ENCODE measurements around the gene ADAMTS13.

Gene ADAMTS13

DNA sequence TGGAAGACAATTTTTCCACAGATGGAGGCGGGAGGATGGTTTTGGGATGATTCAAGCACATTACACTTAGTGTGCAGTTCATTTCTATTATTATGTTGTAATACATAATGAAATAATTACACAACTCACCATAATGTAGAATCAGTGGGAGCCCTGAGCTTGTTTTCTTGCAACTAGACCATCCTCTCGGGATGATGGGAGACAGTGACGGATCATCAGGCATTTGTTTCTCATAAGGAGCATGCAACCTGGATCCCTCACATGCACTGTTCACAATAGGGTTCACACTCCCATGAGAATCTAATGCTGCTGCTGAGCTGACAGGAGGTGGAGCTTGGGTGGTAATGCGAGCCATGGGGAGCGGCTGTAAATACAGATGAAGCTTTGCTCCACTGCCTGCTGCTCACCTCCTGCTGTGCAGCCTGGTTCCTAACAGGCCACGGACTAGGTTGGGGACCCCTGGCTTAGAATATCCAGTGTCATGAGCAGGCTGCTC, 44.4 kb upstream of the ADAMTS13 start:
- H3K4me2 ChIP-seq = no peak overlapping the region
- no peak for TF ChIP-seq CTCF (conservative IDR thresholded peaks at IDR 0.05; ENCODE audit: low read depth, low read length)

GRCh38 chr9:133378408-133378962, 43.7 kb upstream of the ADAMTS13 start:
- Histone ChIP-seq H3K4me1 (ENCODE audit: low read depth, poor library complexity, severe bottlenecking) (peaks cover 10% of the 10 kb centered on the region), H2AFZ (ENCODE audit: low read depth) (no peak overlapping the region), H3K27me3 (ENCODE audit: insufficient read depth, low read depth) (no peaks in the 10 kb centered on the region; the same call in 1 of the 2 replicates), H3K4me2 (no peak overlapping the region), H3K4me3 (IDR thresholded peaks at IDR 0.05; ENCODE audit: insufficient read depth, low read depth, low read length) (no peak overlapping the region), H3K36me3 (ENCODE audit: insufficient read depth) (no peaks in the 10 kb centered on the region), H3K27ac (no peak overlapping the region), H3K79me2 (ENCODE audit: insufficient read depth, low read depth) (peaks cover 22% of the 10 kb centered on the region), H4K20me1 (ENCODE audit: insufficient read depth) (no peaks in the 10 kb centered on the region), H3K9ac (no peak overlapping the region)
- TF ChIP-seq CTCF (conservative IDR thresholded peaks at IDR 0.05; ENCODE audit: low read depth, low read length) = no peak

More for the DNA sequence above, 44.4 kb upstream of the ADAMTS13 start:
- H4K20me1 ChIP-seq (ENCODE audit: insufficient read depth) = no peaks in the 10 kb centered on the region
- H3K27me3 ChIP-seq (ENCODE audit: insufficient read depth, low read depth) = no peaks in the 10 kb centered on the region; the same call in 1 of the 2 replicates
- no peak overlapping the region for H3K9ac ChIP-seq
- peaks cover 29% of the 10 kb centered on the region for H3K79me2 ChIP-seq (ENCODE audit: insufficient read depth, low read depth)
- H3K27ac ChIP-seq = no peak overlapping the region
- no peak overlapping the region for H2AFZ ChIP-seq (ENCODE audit: low read depth)
- H3K4me3 ChIP-seq (IDR thresholded peaks at IDR 0.05; ENCODE audit: insufficient read depth, low read depth, low read length) = no peak overlapping the region
- no peaks in the 10 kb centered on the region for H3K36me3 ChIP-seq (ENCODE audit: insufficient read depth)
- peaks cover 10% of the 10 kb centered on the region for H3K4me1 ChIP-seq (ENCODE audit: low read depth, poor library complexity, severe bottlenecking)

DNA sequence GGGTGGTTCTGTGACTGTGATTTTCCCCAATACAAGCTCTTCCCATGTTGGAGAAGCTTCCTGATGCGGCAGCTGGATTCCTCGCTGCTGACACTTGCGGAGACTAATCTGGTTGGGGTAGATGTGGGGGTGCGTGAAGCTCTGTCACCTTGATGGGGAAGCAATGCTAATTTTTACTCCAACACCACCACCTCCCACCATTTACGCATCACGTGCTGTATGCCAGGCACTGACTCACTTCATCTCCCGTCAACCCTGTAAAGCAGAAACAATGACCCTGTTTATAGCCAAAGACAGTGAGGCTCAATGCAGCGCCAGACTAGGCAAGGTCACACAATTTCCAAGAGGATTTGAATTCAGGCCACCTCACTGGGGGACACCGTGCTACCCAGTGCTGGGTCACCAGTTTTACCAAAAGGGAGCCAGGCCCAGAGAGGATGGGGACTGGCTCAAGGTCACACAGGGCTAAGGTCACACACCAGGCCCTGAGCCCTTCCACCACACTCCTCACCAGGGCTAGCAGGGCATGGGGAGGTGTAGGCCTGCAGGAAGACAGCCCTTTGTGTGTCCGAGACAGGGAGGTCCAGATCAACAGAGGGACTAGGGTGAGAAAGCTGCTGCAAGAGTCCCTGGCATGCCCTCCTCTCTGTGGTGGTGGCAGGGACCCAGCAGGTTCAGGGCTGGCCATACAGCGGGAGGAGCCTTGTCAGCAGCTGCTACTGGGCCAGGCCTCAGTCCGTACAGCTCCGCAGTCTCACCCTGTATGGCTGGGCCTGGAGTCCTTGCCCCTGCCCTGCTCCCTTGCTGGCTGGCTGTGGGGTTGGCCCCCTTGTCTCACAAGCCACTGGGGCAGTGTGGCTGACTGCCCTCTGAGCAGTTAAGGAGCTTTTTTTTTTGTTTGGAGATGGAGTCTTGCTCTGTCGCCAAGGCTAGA, 42.7 kb upstream of the ADAMTS13 start:
- TF ChIP-seq CTCF (conservative IDR thresholded peaks at IDR 0.05; ENCODE audit: low read depth, low read length) = no peak
- Histone ChIP-seq H3K27ac (no peak overlapping the region), H2AFZ (ENCODE audit: low read depth) (no peak overlapping the region), H3K36me3 (ENCODE audit: insufficient read depth) (no peaks in the 10 kb centered on the region), H3K79me2 (ENCODE audit: insufficient read depth, low read depth) (peaks cover 13% of the 10 kb centered on the region), H4K20me1 (ENCODE audit: insufficient read depth) (no peaks in the 10 kb centered on the region), H3K4me2 (no peak overlapping the region), H3K27me3 (ENCODE audit: insufficient read depth, low read depth) (no peaks in the 10 kb centered on the region; the same call in 1 of the 2 replicates), H3K9ac (no peak overlapping the region), H3K4me1 (ENCODE audit: low read depth, poor library complexity, severe bottlenecking) (peaks cover 4% of the 10 kb centered on the region), H3K4me3 (IDR thresholded peaks at IDR 0.05; ENCODE audit: insufficient read depth, low read depth, low read length) (no peak overlapping the region)

DNA sequence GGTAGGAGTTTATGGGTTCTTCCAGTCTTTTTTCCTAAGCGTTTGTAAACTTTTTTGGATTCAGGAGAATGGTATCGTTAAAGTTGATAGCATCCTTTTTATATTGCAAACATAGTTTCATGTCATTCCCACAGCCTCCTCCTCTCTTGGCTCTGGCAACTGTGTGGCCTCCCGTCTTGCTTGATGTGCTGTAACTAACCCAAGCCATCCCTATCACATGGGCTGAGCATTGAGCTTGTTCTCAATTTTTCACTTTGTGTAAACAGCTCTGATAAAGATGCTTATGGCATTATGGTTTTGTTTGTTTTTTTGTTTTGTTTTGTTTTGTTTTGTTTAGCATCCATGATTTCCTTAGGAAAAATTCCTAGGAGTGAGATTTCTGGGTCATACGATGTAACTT, 41.4 kb upstream of the ADAMTS13 start:
- Histone ChIP-seq H3K4me1 (ENCODE audit: low read depth, poor library complexity, severe bottlenecking) (no peaks in the 10 kb centered on the region), H3K36me3 (ENCODE audit: insufficient read depth) (no peaks in the 10 kb centered on the region), H4K20me1 (ENCODE audit: insufficient read depth) (no peaks in the 10 kb centered on the region), H3K27ac (no peak overlapping the region), H3K4me3 (IDR thresholded peaks at IDR 0.05; ENCODE audit: insufficient read depth, low read depth, low read length) (no peak overlapping the region), H3K4me2 (no peak overlapping the region), H2AFZ (ENCODE audit: low read depth) (no peak overlapping the region), H3K27me3 (ENCODE audit: insufficient read depth, low read depth) (peaks cover 4% of the 10 kb centered on the region; the same call in 1 of the 2 replicates), H3K79me2 (ENCODE audit: insufficient read depth, low read depth) (no peaks in the 10 kb centered on the region), H3K9ac (no peak overlapping the region)
- no peak for TF ChIP-seq CTCF (conservative IDR thresholded peaks at IDR 0.05; ENCODE audit: low read depth, low read length)
